Stimulated activated CD4-positive, alpha-beta T cell treated with anti-CD3 and anti-CD28 coated beads, Interleukin-2, amount 100 ng/mL, for 4 hours (primary cell): ENCODE data around the gene SFTPD.
A peak's percentile ranks its signal among the peaks of the same experiment; 100 is the strongest.

ENCODE experiments used
- DNase-seq: peaks from one replicate; pipeline ENCODE4 v3.0.0-alpha.2; 2020; ENCODE audit warnings: low read depth

SFTPD gene

GRCh38 chr10:79944428-79945395 is 4.2 kb downstream of the SFTPD start:
- DNase-seq: no peak

DNA sequence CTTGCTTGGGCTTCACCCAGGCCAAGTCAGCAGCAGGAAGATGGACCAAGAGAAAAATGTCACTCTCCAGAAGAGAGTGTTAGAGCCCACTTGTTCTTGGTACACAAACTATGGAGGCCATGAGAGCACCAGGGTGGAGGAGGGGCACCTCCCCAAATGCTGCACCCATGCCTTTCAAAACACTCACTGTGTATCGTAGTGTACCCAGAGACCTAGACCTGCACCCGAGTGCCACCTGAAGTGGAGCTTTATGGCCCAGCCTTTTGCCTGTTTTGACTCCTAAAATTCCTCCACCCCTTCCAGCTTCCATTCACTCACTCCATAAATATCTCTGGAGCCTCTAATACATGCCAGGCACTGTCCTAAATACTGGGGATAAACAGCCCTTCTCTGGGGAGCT is 5.0 kb downstream of the SFTPD start:
- no peak for DNase-seq

- DNase-seq: no peak
Observed at GRCh38 chr10:79942261-79943185, 6.4 kb downstream of the SFTPD start.

DNA sequence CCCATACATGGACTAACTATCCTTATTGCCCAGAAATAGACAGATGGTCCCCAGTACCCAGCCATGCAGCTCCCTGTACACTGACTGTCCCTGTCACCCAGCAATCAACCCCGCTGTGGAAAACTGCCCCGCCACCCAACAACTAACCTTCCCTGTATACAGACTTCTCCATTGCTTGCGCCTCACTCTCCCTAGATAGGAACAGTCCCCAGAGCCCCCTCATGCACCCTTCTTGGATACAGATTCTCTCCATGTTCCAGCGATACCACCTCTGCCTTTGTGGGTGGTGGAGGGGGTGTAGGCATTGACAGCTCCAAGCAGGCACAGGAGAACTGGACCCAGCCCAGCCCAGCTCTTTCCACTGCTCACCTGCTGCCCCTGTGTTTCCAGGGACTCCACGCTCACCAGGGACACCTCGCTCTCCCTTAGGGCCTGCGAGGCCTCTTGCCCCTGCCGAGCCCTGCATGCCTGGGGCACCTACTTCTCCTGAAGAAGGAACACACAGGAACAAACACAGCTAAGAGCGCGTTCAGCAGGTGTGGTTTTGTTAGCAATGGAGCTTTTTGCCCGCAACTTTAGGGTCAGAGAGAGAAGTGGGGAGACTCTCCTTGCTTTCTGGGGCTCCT is 7.2 kb downstream of the SFTPD start:
- DNase-seq: no peak

- DNase-seq: no peak
Observed at GRCh38 chr10:79941146-79941545, 7.8 kb downstream of the SFTPD start.

GRCh38 chr10:79940431-79940830 is 8.5 kb downstream of the SFTPD start:
- DNase-seq: no peak

GRCh38 chr10:79939969-79940368 is 8.9 kb downstream of the SFTPD start:
- no peak for DNase-seq

GRCh38 chr10:79938728-79939406 is 10.0 kb downstream of the SFTPD start:
- DNase-seq: peak; percentile 2

- no peak for DNase-seq
Observed at GRCh38 chr10:79937701-79938151, 11.2 kb downstream of the SFTPD start.

DNA sequence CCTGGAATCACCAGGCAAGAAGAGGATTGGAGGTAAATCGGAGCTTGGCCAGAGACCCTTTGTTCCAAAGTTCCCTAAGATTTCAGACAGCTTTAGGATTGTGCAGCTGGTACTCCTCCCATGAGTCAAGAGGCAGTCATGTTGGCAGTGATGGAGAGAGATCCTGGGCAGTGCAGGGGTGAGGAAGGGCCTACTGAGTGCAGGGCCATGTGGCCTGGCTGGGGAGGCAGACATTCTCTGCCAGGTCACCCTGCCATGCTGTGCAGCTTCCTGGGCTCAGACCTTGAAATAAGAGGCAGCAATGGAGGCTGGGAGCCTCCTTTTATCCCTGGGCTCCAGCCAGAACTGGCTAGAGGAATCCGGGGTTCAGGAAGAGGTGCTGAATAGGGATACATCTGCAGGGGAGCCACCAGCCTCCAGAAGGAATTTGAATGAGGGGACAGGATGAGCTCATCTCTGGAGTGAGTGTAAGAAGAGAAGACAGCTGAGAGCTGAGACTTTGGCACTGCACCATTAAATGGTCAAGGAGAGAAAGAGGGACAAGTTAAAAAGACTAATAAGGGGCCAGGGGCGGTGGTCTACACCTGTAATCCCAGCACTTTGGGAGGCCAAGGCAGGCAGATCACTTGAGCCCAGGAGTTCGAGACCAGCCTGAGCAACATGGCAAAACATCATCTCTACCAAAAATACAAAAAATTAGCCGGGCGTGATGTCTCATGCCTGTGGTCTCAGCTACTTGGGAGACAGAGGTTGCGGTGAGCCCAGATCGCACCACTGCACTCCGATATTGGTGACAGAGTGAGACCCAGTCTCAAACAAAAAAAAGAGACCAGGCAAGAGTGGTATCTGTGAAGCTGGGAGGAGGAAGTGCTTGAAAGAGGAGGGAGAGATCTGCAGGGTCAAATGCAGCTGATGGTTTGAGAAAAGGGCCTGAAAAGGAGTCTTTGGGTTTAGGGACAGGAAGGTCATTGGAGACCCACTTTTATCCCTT is 12.0 kb downstream of the SFTPD start:
- DNase-seq: no peak

- no peak for DNase-seq
Observed at GRCh38 chr10:79933961-79934360, 14.9 kb downstream of the SFTPD start.

- DNase-seq: no peak
Observed at GRCh38 chr10:79932841-79933379, 16.0 kb downstream of the SFTPD start.

DNA sequence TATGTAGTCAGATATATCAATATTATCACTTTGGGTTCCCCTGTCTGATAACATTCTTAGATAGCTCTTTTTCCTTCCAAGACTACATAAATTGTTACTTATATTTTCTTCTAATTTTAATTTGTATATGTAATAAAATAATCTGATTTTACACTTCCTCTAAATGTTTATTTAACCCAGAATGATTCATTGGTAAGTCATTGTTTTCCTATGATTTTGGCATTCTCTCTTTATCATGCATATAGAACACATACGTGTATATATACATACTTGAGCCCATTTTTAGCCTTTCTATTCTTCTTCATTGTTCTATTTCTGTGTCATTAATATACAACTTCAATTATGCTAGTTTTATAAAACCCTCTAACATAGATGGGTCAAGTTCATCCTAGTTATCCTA is 16.6 kb downstream of the SFTPD start:
- DNase-seq: no peak

DNA sequence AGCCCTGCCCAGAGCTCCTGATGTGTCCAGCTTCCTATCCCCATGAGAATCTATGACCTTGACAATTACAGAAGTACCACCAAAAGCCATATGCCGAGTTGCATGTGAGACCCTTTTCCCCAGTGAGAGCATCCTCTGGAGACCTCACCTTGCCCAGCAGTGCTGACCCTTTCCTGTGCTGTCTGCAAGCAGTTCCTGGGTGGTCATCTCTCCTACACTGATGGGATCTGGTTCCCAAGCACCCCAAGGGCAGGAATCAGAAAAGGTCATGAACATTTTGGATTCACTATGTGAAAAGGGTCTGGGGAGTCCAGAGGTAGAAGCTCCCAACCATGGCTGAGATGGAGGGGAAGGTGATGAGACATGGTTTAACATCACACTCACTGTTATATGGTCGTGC is 18.2 kb downstream of the SFTPD start:
- DNase-seq: no peak

DNA sequence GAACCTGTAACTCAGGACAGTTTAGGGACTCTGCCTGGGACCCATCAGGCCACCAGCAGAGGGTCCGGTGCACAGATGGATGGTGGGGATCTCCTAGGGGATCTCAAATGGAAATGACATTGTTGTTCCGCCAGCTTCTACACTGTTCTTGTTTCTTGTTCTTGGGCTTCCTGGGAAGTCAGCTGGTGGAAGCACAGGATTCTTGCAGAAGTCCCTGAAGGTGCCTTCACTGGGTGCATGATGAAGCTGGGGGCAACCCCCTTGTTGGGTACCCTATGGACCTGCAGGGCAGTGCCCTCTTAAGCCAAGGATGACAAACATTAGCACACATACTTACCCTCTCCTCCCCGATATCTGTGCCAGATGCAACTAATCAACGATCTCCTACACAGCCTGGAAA is 18.6 kb downstream of the SFTPD start:
- no peak for DNase-seq

GRCh38 chr10:79929409-79929904 is 19.4 kb downstream of the SFTPD start:
- DNase-seq: peak; percentile 64

- no peak for DNase-seq
Observed at GRCh38 chr10:79928028-79928583, 20.8 kb downstream of the SFTPD start.

DNA sequence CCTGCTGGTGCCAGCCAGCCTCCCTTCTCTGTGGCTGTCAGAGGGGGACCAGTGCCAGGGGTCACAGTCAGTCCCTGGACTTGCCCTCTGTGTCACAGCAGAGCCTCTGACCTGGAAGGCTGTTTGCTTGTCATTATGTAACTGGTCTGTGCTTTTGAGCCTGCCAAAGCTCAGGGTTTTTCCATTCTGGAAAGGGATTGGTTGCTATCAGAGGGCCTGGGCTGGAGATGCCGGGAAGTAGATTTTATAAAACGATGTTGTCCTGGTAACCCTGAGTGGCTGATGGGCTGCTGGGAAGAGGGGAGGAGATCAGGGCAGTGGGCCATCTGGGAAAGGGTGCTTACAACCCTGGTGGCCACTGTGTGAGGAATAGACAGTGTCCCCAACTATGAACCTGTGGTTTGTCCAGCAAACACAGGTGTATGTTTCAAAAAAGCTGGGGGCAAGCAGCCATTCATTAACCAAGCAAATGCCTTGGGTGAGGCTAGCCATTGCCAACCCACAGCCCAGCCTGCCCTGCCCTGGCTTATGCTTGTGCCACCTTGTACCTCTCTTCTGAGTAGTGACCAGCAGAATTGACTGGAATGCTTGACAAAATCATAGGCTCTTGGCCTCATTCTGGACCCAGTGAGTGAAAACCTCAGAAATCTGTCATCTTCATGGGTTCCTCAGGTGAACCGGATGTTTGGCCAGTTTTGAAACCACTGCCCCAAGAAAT is 21.6 kb downstream of the SFTPD start:
- DNase-seq: no peak

DNA sequence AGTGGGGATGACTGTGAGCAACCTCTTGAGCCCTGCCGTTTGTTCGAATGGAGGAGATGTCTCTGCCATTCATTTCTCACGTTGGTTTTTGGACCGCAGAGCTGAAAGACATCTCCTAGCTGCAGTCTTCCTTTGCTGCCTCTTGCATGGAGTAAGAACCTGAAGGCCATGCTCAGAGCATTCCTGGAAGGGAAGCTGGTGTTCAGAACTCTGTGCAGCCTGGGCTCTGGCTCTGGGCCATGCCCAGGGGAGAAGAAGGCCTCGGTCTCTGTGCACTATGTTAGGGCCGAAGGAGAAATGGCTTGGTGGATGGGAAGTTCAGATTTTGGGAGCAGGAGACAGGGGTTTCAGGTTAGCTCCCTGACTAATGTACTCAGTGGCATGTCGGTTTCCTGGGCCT is 22.9 kb downstream of the SFTPD start:
- no peak for DNase-seq
